ENCODE results near the gene WFIKKN2.

DNA sequence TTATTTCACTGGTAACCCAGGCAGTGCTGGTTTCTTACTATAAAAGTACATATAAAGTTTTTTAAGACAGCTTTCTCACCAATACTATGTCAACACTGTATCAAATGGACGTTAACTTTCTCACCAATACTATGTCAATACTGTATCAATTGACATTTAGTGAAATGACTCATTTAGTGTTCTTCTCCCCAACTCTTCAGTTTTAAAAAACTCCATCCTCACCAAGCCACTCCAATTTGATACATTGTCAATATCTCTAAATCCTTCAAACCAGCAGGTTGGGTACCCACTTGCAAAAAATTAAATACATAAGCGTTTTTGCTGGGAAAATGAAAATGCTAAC lies 25.9 kb downstream of the WFIKKN2 start:
- TF ChIP-seq TAF1 (IDR thresholded peaks at IDR 0.05; ENCODE audit: borderline replicate concordance, insufficient read depth, low read length) (no peak), POLR2AphosphoS5 (IDR thresholded peaks at IDR 0.05; ENCODE audit: low read depth, low read length) (no peak), SIN3A (IDR thresholded peaks at IDR 0.05; ENCODE audit: borderline replicate concordance, insufficient read depth, low read length) (no peak)
- TF ChIP-seq, protein P1, sequence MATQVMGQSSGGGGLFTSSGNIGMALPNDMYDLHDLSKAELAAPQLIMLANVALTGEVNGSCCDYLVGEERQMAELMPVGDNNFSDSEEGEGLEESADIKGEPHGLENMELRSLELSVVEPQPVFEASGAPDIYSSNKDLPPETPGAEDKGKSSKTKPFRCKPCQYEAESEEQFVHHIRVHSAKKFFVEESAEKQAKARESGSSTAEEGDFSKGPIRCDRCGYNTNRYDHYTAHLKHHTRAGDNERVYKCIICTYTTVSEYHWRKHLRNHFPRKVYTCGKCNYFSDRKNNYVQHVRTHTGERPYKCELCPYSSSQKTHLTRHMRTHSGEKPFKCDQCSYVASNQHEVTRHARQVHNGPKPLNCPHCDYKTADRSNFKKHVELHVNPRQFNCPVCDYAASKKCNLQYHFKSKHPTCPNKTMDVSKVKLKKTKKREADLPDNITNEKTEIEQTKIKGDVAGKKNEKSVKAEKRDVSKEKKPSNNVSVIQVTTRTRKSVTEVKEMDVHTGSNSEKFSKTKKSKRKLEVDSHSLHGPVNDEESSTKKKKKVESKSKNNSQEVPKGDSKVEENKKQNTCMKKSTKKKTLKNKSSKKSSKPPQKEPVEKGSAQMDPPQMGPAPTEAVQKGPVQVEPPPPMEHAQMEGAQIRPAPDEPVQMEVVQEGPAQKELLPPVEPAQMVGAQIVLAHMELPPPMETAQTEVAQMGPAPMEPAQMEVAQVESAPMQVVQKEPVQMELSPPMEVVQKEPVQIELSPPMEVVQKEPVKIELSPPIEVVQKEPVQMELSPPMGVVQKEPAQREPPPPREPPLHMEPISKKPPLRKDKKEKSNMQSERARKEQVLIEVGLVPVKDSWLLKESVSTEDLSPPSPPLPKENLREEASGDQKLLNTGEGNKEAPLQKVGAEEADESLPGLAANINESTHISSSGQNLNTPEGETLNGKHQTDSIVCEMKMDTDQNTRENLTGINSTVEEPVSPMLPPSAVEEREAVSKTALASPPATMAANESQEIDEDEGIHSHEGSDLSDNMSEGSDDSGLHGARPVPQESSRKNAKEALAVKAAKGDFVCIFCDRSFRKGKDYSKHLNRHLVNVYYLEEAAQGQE (IDR thresholded peaks at IDR 0.05; ENCODE audit: insufficient read depth in 1 of 2, low read depth in 2 of 2, low read length in 2 of 2), result no peak
